RWPE2 (cell line): ENCODE measurements around the gene EDIL3.

Source experiments
- ATAC-seq: fragments of 200-7000 bp; cut with Tn5 transposase; 3 replicates; pipeline ENCODE4 v1.9.1; 2021; ENCODE audit warnings: low read depth
- DNase-seq: peaks from one replicate; pipeline ENCODE4 v3.0.0-alpha.2; 2020; ENCODE audit warnings: low spot score
- H3K27ac ChIP-seq: fragments of 450-650 bp; 2 replicates; pipeline ENCODE4 v1.5.1; 2017; ENCODE audit warnings: mild to moderate bottlenecking; ENCODE audit not compliant: poor library complexity, severe bottlenecking
- H3K27me3 ChIP-seq: fragments of 250-450 bp; sonication (Bioruptor Pico); 2 replicates; pipeline ENCODE4 v1.5.1; 2021; ENCODE audit warnings: mild to moderate bottlenecking, moderate library complexity; ENCODE audit not compliant: insufficient read depth, poor library complexity, severe bottlenecking
- H3K36me3 ChIP-seq: fragments of 250-450 bp; sonication (Bioruptor Pico); 2 replicates; pipeline ENCODE4 v1.5.1; 2020; ENCODE audit warnings: low read depth, mild to moderate bottlenecking, moderate library complexity
- H3K4me1 ChIP-seq: fragments of 250-450 bp; sonication (Bioruptor Pico); 2 replicates; pipeline ENCODE4 v1.5.1; 2021; ENCODE audit warnings: mild to moderate bottlenecking, moderate library complexity; ENCODE audit not compliant: insufficient read depth, poor library complexity, severe bottlenecking
- H3K4me3 ChIP-seq: fragments of 250-450 bp; sonication (Bioruptor Pico); 2 replicates; pipeline ENCODE4 v1.5.1; 2021; ENCODE audit warnings: mild to moderate bottlenecking, moderate library complexity; ENCODE audit not compliant: severe bottlenecking
- H3K9me3 ChIP-seq: fragments of 250-450 bp; sonication (Bioruptor Pico); 2 replicates; pipeline ENCODE4 v1.5.1; 2021; ENCODE audit warnings: mild to moderate bottlenecking, moderate library complexity; ENCODE audit not compliant: severe bottlenecking
- TF ChIP-seq, protein P1 (sequence below): fragments of 450-650 bp; IDR thresholded peaks from one replicate; pipeline ENCODE4 v1.5.1; 2017; ENCODE audit warnings: mild to moderate bottlenecking, moderate library complexity; ENCODE audit not compliant: poor library complexity, severe bottlenecking

The EDIL3 gene

DNA sequence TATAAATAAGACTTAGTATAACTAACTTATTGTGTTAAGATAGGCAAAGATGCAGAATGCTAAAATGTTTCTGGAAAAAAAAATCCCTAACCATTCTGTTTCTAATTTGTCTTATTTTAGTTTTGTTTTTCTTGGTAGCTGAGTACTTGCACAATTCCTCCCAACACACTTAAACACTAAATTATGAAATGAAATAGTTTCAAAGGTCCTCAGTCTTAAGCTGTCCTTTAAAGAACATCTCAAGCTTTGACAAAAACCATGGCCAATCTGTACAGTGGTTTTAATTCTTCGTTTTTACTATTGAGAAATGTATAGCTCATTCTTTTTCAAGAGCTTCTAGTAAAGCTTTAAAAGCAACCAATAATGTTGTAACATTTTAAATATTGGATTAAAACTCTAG is 171.5 kb downstream of the EDIL3 start:
- no peaks in the 10 kb centered on the region for H3K36me3 ChIP-seq

GRCh38 chr5:84204772-84205171 is 179.9 kb downstream of the EDIL3 start:
- Histone ChIP-seq H3K9me3 (no peaks in the 10 kb centered on the region), H3K36me3 (no peaks in the 10 kb centered on the region), H3K27me3 (no peaks in the 10 kb centered on the region), H3K4me3 (no peak overlapping the region), H3K4me1 (no peaks in the 10 kb centered on the region), H3K27ac (no peak overlapping the region)
- no peak for ATAC-seq
- no peak for DNase-seq
- TF ChIP-seq, protein P1, sequence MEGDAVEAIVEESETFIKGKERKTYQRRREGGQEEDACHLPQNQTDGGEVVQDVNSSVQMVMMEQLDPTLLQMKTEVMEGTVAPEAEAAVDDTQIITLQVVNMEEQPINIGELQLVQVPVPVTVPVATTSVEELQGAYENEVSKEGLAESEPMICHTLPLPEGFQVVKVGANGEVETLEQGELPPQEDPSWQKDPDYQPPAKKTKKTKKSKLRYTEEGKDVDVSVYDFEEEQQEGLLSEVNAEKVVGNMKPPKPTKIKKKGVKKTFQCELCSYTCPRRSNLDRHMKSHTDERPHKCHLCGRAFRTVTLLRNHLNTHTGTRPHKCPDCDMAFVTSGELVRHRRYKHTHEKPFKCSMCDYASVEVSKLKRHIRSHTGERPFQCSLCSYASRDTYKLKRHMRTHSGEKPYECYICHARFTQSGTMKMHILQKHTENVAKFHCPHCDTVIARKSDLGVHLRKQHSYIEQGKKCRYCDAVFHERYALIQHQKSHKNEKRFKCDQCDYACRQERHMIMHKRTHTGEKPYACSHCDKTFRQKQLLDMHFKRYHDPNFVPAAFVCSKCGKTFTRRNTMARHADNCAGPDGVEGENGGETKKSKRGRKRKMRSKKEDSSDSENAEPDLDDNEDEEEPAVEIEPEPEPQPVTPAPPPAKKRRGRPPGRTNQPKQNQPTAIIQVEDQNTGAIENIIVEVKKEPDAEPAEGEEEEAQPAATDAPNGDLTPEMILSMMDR: no peak

More for the DNA sequence above, 171.5 kb downstream of the EDIL3 start:
- TF ChIP-seq, protein P1: no peak
- H3K4me1 ChIP-seq: peaks cover 4% of the 10 kb centered on the region
- H3K27ac ChIP-seq: no peak overlapping the region
- no peaks in the 10 kb centered on the region for H3K27me3 ChIP-seq
- H3K9me3 ChIP-seq: no peaks in the 10 kb centered on the region
- DNase-seq (no peak), ATAC-seq (no peak)
- H3K4me3 ChIP-seq: no peak overlapping the region

DNA sequence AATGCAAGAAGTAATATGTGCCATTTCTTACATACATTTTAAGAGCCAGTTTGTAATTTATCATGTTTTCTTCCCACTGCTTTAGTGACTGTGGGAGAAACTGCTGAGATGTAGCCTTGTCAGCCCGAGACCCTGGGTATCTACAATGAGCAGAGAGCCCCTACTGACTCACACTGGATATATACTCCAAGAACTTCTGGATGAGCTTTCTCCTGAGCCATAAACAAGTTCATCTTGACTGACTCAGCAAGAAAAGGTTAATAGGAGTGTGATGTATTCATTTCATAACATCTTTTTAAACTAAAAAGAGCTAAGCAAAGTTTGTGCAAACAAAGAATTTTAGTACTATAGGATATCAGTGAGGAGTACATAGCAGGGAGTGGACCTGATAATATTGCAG is 182.5 kb downstream of the EDIL3 start:
- Histone ChIP-seq H3K4me3 (no peak overlapping the region), H3K4me1 (no peaks in the 10 kb centered on the region), H3K9me3 (no peaks in the 10 kb centered on the region), H3K27ac (no peak overlapping the region), H3K36me3 (no peaks in the 10 kb centered on the region), H3K27me3 (no peaks in the 10 kb centered on the region)
- TF ChIP-seq, protein P1: no peak
- no peak for DNase-seq
- ATAC-seq: no peak

- no peak overlapping the region for H3K4me3 ChIP-seq
Observed at GRCh38 chr5:84197538-84197937, 187.1 kb downstream of the EDIL3 start.

DNA sequence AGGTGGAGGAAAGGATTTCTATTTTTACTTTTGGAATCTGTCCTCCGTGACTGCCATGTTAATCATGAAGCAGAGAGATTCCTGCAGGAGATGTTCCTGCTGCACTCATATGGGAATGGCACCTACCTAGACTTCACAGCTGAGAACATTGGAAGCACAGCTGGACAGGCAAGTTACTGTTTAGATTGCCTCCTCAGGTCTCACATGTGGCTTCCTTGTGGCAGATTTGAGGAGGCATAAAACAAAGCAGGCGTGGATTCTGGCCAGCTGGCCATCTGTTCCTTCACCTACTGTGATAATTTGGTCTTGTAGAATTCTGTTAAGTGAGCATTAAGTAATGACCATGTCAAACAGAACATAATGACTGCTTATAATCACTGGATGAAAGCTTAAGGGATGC is 193.4 kb downstream of the EDIL3 start:
- TF ChIP-seq, protein P1: no peak
- no peak overlapping the region for H3K4me3 ChIP-seq
- ATAC-seq: no peak
- no peaks in the 10 kb centered on the region for H3K36me3 ChIP-seq
- peaks cover 18% of the 10 kb centered on the region for H3K27me3 ChIP-seq
- no peak overlapping the region for H3K27ac ChIP-seq
- H3K4me1 ChIP-seq: no peaks in the 10 kb centered on the region
- H3K9me3 ChIP-seq: no peaks in the 10 kb centered on the region
- DNase-seq: no peak

More at GRCh38 chr5:84197538-84197937, 187.1 kb downstream of the EDIL3 start:
- H3K4me1 ChIP-seq: no peaks in the 10 kb centered on the region
- DNase-seq (no peak), ATAC-seq (no peak)
- peaks cover 13% of the 10 kb centered on the region for H3K27me3 ChIP-seq
- H3K27ac ChIP-seq: no peak overlapping the region
- H3K9me3 ChIP-seq: no peaks in the 10 kb centered on the region
- no peaks in the 10 kb centered on the region for H3K36me3 ChIP-seq
- TF ChIP-seq, protein P1: no peak
